ENCODE data around the gene SGPP2.

The SGPP2 gene

GRCh38 chr2:222477962-222478608, 53.7 kb downstream of the SGPP2 start:
- DNase-seq, result no peak

GRCh38 chr2:222479859-222480258, 55.5 kb downstream of the SGPP2 start:
- no peak for DNase-seq

GRCh38 chr2:222480497-222480896, 56.2 kb downstream of the SGPP2 start:
- no peak for DNase-seq

GRCh38 chr2:222481941-222482340, 57.6 kb downstream of the SGPP2 start:
- no peak for DNase-seq

- no peak for DNase-seq
These were observed 59.2 kb downstream of the SGPP2 start for GRCh38 chr2:222483513-222484039.

GRCh38 chr2:222485367-222486211, 61.2 kb downstream of the SGPP2 start:
- DNase-seq, result no peak

GRCh38 chr2:222490131-222490530, 65.8 kb downstream of the SGPP2 start:
- no peak for DNase-seq

- DNase-seq, result no peak
These were observed 68.3 kb downstream of the SGPP2 start for GRCh38 chr2:222492683-222493082.

GRCh38 chr2:222494104-222494739, 69.9 kb downstream of the SGPP2 start:
- no peak for DNase-seq

- no peak for DNase-seq
These were observed 71.0 kb downstream of the SGPP2 start for GRCh38 chr2:222495388-222495787.

- DNase-seq, result no peak
These were observed 74.9 kb downstream of the SGPP2 start for GRCh38 chr2:222499226-222499625.

- no peak for DNase-seq
These were observed 79.8 kb downstream of the SGPP2 start for GRCh38 chr2:222504191-222504590.

GRCh38 chr2:222504719-222505118, 80.4 kb downstream of the SGPP2 start:
- DNase-seq, result no peak

- DNase-seq, result no peak
These were observed 82.0 kb downstream of the SGPP2 start for GRCh38 chr2:222506230-222506935.

- no peak for DNase-seq
These were observed 90.6 kb downstream of the SGPP2 start for GRCh38 chr2:222514901-222515300.

GRCh38 chr2:222518570-222519381, 94.4 kb downstream of the SGPP2 start:
- DNase-seq, result no peak

GRCh38 chr2:222521099-222521498, 96.8 kb downstream of the SGPP2 start:
- DNase-seq, result no peak

- DNase-seq, result no peak
These were observed 97.7 kb downstream of the SGPP2 start for GRCh38 chr2:222522082-222522481.

- DNase-seq, result no peak
These were observed 99.6 kb downstream of the SGPP2 start for GRCh38 chr2:222523783-222524544.

GRCh38 chr2:222525811-222526210, 101.5 kb downstream of the SGPP2 start:
- DNase-seq, result no peak
